Measurements from ENCODE around the gene ATP5F1D.
"Not testable (repeated sequence)": the region's sequence is repeated elsewhere in the genome, so short reads cannot be mapped to it uniquely, and the experiment has no call there.

ATP5F1D gene

GRCh38 chr19:1233115-1233667 lies 8.4 kb upstream of the ATP5F1D start:
- no peak for DNase-seq

DNA sequence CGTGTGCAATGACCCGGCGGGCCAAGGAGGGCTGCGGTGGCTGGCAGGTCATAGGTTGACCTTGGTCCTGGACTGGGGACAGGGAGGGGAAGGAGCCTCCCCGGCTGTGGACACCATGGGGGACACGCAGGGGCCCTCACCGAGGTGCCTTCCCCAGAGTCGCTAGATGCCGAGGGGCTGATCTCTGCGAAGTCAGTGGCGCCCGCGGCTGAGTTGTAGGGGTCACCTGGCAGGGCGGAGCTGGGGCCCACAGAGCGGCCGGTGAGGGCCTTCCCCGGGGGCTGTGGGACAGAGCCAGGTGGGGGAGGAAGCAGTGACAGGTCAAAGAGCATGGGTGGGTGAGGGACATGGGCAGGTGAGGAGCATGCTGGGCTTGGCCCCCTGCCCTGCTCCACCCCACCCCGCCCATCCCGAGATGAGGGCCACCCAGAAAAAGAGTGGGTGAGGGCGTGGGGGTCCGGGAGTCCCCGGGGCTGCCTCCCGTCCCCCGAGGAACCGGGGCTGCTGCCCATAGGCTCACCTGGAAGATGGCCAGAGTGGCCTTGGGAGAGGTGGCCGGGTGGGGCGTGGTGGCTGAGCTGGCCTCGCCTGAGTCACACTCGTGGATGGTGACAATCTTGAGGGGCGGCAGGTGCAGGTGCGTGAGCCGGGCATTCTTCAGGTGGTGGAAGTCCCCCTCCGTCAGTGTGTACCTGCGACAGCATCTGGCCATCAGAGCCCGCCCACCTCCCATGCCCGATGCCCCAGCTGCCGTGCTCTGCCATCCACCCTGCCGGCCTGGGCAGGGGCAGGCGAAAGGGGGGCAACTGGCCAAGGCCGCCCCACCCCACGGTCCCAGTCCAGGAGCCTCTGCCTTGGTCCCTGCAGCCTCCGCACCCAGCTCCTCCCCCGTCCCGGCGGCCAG lies 7.2 kb upstream of the ATP5F1D start:
- DNase-seq: no peak

- DNase-seq: no peak
These were observed 6.6 kb upstream of the ATP5F1D start for GRCh38 chr19:1234955-1235380.

GRCh38 chr19:1235625-1236538 lies 5.7 kb upstream of the ATP5F1D start:
- no peak for DNase-seq

GRCh38 chr19:1236576-1236975 lies 5.0 kb upstream of the ATP5F1D start:
- no peak for DNase-seq

GRCh38 chr19:1237027-1237659 lies 4.4 kb upstream of the ATP5F1D start:
- DNase-seq: no peak

DNA sequence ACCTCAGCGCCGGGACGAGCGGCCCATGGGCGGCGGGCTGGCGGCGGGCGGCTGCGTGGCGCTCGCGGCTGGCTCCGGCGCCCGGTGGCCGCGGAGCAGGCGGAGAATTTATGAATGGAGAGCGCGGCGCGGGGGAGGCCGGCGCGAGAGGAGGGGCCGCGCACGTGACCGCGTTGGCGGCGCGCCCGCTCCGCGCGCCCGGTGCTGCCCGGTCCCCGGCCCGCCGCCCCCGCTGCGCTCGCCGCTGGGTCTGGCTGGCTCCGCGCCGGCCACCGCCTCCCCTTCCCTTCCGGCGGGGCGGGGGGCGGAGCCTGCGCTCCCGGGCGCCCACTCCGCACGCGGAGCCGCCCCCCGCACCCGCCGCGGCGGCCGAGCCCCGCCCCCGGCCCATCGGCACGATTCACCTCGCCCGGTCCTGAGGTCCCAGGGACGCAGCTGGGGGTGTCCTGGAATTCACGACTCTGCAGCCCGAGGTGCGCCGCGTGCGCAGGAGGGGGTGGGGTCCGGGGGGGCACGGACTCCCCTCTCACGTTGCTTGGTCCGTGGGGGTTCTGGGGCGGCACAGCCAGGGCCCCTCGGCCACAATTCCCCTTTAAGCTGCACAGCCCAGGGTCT lies 3.7 kb upstream of the ATP5F1D start, which contains the start of gene CBARP:
CBARP (minus strand) TSS at position 252 of the 615 bp plus-strand sequence. CDS start 1,905 bp downstream, outside the sequence.
- no peak for DNase-seq

GRCh38 chr19:1238369-1239303 lies 2.9 kb upstream of the ATP5F1D start:
- DNase-seq: no peak

GRCh38 chr19:1239420-1239795 lies 2.1 kb upstream of the ATP5F1D start:
- DNase-seq: no peak

DNA sequence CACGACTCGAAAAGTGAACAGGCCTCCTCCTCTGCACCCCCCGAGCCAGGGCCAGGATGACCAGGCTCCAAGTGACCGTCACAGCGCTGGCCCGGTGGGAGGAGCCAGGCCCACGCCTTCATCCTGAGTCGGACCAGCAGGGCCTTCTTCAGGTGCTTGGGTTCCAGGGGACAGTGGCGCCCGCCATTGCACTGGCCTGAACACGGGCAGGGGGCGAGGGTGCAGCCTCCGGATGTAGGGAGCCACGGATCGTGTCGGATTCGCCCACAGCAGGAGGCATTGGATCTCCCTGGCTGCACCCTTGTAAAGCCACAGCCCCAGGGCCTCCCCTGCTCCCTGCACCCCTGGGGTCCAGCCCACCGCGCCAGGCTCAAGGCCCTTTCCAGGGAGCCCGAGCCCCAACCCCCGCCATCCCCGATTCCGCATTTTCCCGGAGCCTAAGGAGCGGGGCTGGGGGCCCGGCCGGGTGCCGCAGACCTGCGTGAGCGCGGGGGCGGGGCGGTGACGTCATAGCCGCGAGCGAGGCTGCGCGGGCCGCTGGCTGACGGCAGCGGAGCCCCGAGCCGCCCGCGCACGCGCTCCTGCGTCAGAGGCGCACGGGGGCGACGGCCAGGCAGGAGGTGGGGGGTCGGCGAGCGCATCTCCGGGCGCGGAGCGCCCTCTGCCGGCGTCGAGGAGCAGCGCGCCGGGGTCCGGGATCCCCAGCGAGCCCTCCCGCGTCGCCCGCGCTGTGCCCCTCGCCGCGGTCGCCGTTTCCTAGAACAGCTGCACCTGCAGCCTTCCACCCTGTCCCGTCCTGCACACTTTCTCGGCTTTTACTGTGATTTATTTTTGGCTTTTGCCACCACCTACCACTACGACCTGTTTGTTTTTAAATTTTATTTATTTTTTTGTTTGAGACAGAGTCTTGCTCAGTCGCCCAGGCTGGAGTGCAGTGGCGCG lies 1.5 kb upstream of the ATP5F1D start:
- DNase-seq: peak; percentile 84

GRCh38 chr19:1240925-1241324 lies 626 bp upstream of the ATP5F1D start:
- no peak for DNase-seq

- peak; percentile 80 for DNase-seq
These were observed 2.5 kb downstream of the ATP5F1D start for GRCh38 chr19:1243768-1244692.

GRCh38 chr19:1244693-1245451 lies 3.3 kb downstream of the ATP5F1D start:
- DNase-seq: no peak

DNA sequence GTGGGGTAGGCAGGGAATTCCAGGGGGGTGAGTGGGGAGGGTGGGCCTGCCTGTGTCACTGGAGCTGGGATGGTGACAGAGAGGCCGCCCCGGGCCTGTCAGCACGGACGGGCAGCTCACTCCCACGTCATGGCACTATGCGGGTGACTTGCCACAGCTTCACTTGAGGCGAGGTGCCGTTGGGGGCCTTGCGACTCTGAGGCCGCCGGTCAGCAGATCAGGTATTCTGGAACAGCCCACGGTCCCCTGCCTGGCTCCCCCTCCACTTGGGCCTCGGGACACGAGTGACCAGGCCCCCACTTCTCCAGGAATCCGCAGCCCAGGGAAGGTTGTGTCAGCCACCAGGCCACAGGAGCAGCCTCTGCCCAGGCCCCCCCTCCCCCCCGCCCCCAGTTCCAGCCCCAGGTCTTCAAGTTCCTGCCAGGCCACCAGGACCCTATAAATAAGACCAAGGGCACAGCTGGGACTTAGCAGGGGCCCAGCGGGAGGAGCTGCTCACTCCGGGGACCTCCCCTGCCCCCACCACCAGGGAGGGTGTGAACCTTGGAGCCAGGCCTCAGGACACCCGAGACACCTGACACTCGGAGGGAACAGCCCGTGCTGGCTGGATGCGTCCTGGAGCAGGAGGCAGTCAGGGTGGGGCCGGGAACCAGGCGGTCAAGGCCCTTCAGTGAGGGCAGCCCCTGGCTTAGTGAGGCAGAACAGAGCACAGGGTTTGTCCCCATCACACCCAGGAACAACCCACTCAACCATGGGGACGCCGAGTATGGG lies 4.1 kb downstream of the ATP5F1D start:
- no peak for DNase-seq

DNA sequence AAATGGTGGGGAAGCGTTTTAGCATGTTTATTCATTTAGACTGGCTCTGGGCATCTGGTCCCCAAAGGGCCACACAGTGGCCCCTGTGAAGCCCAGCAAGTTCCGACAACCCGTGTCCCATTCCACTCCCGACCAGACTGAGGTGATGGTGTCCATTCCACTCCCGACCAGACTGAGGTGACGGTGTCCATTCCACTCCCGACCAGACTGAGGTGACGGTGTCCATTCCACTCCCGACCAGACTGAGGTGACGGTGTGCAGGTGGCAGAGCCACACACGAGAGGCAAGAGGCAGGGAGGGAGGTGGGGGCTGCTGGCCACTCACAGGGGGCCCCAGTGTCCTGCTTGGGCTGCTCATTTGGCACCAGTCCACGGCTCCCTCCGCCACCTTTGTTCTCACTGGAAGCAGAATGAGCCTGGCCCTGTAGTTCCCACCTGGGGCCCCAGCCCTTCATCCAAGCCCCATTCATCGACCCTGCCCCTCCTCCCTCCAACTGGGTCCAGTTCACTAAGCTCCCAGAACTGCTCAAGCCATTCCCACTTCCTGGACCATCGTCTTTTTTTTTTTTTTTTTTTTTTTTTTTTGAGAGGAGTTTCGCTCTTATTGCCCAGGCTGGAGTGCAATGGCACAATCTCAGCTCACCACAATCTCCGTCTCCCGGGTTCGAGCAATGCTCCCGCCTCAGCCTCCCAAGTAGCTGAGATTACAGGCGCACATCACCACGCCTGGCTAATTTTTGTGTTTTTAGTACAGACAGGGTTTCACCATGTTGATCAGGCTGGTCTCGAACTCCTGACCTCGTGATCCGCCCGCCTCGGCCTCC lies 4.9 kb downstream of the ATP5F1D start:
- DNase-seq: not testable (repeated sequence)

DNA sequence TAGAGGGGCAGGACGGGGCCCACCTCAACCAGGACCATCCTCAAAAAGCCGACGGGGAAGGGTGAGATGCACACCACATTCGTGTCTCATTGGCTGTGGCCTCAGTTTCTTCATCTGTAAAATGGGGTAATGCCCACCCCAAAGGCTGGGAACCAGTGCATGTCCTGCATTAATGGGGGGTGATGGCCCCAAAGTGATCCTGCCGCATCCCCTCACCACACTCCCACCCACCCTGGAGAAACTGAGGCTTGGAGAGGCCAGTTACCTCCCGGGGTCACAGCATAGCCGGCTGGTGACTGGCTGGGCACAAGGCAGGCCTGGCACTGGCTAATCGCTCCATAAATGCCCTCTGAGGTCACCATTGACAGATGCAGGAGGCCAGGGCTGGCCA lies 6.2 kb downstream of the ATP5F1D start:
- no peak for DNase-seq

All from MV-4-11 (cell line).